Measurements from ENCODE around the gene MRPL54. TPM values are rescaled to one million over a fixed set of nuclear protein-coding genes. Genes with fewer than 3 reads are reported as not detected.

MRPL54 gene
- total RNA-seq, 1 donor from 2014 or later: 57.5 TPM

- no peak for DNase-seq (ENCODE audit: low spot score)
Observed at GRCh38 chr19:3784607-3785450, 22.3 kb downstream of the MRPL54 start.

- DNase-seq (ENCODE audit: low spot score): no peak
Observed at GRCh38 chr19:3785451-3785937, 23.0 kb downstream of the MRPL54 start.

DNA sequence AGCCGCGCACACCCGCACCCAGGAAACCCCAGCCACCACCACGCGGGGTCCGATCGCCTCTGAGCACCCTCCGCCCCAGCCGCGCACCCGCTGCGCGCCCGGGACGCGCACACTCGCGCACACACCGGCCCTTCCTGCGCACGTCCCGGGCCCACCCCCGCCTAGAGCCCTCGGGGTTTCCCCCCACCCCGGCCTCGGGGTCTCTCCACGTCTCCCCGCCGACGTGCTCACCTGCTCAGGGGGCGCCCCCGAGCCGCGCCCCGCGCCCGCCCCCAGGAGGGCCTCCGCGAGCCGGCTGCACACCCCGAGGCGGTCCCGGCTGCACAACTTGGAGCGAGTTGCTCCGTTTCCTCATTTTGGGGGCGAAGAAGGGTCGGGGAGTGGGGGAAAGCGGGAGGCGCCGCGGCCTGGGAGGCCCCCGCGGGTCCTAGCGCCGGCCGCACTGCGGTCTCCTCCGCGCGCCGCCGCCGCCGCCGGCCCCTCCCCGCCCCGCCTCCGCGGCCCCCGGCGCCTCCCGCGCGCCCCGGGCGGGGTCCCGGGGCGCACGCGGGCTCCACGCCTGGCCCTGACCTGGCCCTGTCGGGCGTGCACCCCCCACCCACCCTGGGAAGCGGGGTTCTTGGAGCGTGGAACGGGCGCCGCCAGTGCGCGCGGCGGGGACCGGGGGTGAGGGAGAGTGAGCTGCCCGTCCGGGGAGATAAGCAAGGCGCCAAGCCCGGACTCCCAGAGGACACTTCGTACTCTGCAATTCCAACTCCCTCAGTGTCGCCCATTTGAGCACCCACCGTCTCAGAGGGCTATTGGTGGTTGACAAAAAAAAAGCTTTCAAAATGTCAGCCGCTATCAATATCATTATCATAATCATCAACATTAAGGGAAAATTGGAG is 23.7 kb downstream of the MRPL54 start, which contains the start of gene MATK:
Gene MATK (minus strand): TSS at position 444 of the 887 bp plus-strand sequence. CDS start 1,246 bp downstream, outside the sequence.
- no peak for DNase-seq (ENCODE audit: low spot score)

DNA sequence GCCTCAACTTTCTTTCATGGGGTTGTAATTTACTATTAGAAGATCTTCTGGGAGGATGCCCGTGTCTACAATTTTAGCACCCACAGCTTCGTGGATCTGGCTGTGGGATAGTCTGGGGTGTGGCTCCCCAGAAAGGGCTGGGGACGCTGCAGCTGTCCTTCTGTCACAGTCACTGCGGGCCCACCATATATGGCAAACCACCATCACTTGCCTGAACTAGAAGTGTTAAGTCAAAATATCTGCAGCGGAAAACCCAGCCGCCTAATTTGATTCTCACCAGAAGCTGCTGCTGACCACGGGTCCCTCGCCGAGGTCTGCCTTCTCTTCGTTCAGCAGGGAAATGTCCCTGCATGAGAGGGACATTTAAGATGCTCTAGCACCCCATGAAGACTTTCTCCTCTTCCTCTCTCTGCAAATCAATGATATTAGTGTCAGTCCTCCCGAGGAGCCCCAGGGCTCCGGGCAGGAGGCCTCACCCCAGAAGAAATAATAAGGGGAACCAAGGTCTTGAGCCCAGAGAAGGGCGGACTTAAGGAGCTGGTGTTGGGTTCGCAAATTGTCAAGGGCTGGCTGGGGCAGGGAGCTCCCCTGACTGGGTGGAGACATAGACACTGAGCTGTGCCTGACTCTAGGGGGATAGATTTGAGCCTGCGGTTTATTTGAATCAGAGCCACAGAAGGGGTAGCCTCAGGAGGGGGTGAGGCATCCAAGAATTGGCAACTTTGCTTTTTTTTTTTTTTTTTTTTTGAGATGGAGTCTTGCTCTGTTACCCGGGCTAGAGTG is 26.7 kb downstream of the MRPL54 start:
- no peak for DNase-seq (ENCODE audit: low spot score)

DNA sequence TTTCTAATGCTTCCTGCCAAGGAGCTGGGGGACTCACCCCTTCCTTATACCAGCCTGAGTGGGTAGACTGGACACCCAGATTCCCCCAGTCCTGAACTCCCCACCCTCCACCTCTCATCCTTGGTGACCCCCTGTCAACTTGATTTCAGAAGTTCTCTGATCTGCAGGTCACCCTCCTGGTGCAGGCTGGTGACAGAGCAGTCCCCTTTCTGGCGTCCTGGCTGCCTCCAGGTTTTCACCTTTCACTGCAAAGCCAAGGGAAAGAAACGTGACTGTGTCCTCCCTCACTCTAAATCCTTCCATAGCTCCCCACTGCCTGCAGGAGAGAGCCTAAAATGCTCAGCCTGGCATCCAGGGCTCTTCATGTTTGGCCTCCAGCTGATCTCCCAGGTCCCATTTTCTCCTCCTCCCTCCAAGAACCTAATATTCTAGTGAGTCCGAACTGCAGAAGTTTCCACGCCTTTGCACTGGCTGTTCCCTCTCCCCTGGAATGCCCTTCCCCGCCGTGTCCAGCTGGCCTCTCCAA is 27.8 kb downstream of the MRPL54 start:
- no peak for DNase-seq (ENCODE audit: low spot score)

DNA sequence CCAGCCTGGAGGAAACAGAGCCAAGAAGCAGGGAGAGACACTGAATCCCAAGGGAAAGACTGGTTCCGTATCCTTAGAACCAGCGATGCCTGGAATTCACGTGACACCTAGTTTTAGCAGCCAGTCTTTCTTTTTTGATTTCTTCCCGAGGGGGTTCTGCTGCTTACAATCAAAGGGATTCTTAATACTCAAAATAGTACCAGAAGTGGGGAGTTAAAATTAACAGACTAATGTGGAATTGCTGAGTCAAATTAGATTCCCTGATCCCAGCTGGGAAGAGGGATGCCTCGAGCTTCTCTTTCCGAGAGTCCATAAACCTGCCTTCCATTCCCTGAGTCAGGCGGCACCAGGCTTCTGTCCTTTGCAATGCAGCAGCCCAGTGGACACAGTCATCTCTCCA is 28.5 kb downstream of the MRPL54 start:
- DNase-seq (ENCODE audit: low spot score): no peak

DNA sequence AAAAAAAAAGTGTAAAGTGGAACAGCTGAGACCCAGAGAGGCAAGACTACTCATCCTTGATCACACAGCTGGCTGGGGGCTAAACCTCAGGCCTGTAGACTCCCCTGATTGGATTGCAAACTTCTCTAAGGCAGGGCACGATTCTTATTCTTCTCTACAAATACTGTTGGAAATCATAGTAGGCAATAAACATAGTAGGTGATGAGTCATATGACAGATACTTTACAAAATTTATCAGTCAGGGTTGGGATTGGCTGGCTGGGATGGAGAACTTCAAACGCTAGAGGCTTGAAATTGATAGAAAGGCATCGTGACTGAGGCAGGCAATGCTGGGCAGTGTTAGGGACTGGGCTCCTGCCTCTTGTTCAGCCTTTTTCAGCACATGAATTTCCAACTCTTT is 29.6 kb downstream of the MRPL54 start:
- DNase-seq (ENCODE audit: low spot score): no peak

GRCh38 chr19:3793799-3794198 is 31.3 kb downstream of the MRPL54 start:
- no peak for DNase-seq (ENCODE audit: low spot score)

GRCh38 chr19:3796358-3796757 is 33.9 kb downstream of the MRPL54 start:
- no peak for DNase-seq (ENCODE audit: low spot score)

- DNase-seq (ENCODE audit: low spot score): no peak
Observed at GRCh38 chr19:3798137-3798536, 35.7 kb downstream of the MRPL54 start.

GRCh38 chr19:3800996-3801395 is 38.5 kb downstream of the MRPL54 start:
- no peak for DNase-seq (ENCODE audit: low spot score)

DNA sequence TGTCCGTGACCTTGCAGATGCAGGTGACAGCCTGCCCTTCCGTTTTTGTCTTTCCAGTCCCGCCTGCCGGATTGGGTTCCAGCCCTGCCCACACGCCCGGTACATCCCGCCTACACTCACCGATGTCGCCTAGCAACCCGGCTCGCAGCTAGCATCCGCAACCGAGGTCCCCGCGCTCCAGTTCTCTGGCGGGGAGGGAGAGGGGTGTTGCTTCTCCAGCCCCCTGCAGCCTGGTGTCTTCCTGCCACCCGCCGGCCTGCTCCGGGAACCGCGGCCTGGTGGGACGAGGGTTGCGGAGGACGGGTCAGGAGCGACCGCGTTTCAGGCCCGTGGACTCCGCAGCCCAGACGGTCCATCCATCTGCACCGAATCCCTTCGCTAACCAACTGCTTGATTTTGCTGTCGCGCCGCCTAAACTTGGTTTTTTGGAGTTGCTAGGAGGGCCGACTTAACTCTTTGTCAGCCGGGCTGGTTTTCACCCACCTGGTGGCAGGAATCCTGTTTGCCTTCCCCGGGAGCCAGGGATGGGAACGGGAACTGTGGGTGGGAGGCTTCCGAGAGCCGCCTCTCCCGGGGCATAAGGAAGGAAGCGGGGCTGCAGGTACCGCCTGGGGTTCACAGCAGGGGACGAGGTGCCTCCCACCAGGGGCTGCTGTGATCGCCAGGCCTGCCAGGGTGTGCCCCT is 39.1 kb downstream of the MRPL54 start:
- peak; percentile 40 for DNase-seq (ENCODE audit: low spot score)

GRCh38 chr19:3803114-3803888 is 40.8 kb downstream of the MRPL54 start:
- DNase-seq (ENCODE audit: low spot score): no peak

GRCh38 chr19:3803986-3804385 is 41.5 kb downstream of the MRPL54 start:
- no peak for DNase-seq (ENCODE audit: low spot score)

- DNase-seq (ENCODE audit: low spot score): no peak
Observed at GRCh38 chr19:3804429-3804828, 41.9 kb downstream of the MRPL54 start.

DNA sequence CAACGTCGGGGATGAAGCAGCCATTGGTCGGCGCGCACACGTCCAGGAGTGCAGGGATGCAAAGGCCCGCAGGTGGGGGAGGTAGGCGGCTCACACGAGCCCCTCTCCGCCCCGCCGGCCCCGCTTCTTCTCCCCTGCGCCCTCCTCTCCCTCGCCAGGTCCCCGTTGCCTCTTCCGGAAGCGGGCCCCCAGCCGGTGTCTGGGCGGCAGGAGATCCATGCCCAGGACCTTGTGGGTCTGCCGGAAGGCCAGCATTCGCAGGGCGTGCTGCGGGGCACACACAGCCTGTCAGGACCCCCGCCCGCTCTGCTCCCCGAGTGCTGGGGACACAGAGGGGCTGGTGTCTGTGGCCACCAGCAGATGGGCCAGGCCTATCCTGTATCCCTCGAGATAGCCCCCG is 43.4 kb downstream of the MRPL54 start:
- DNase-seq (ENCODE audit: low spot score): no peak

GRCh38 chr19:3807131-3807480 is 44.6 kb downstream of the MRPL54 start:
- no peak for DNase-seq (ENCODE audit: low spot score)

- no peak for DNase-seq (ENCODE audit: low spot score)
Observed at GRCh38 chr19:3807574-3808354, 45.3 kb downstream of the MRPL54 start.

DNA sequence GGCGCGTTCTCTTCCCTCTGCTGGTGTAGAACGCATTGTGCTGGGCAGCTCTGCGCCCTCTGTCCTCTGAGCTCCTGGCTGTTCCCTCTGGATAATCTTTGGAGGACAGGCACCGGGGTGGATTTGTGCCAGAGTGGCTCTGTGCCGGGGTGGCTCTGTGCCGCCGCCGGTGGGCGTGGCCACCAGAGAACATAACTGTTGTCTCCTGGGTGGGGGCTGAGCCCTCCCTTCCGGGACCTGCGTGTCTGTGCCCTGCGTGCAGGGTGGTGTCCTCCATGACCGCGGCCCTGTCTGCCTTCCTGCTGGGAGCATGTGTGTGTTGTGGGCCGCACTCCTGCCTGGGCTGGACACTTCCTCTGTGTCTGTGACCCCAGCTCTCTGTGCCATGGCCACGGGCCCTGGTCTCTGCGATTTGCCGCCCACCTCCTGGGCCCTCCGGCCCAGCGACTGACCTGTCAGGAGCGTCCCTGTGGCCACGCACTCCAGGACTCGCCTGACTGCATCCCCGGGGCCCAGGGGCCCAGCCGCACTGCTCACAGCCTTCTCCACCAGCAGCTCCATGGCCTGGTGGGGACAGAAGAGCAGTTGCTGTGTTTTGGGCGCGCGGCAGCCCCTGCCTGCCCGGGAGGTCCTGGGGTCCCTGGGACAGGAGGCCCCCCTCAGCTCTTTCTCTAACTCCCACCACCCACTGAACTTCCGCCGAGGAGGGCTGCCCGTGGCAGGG is 46.1 kb downstream of the MRPL54 start:
- no peak for DNase-seq (ENCODE audit: low spot score)
